GM18505 (cell line): ENCODE data around the gene KAT2B.

ENCODE experiments used
- ATAC-seq: cut with Tn5 transposase; IDR thresholded peaks from one replicate; pipeline ENCODE4 v1.9.1; 2021; ENCODE audit not compliant: unreplicated experiment
- POLR2A ChIP-seq: IDR thresholded peaks from 4 replicates; pipeline ENCODE4 v1.6.1; 2011; ENCODE audit warnings: borderline replicate concordance; ENCODE audit not compliant: insufficient read depth, insufficient read length; ENCODE audit errors: extremely low read depth

The KAT2B gene

GRCh38 chr3:20105513-20106280, 65.5 kb downstream of the KAT2B start:
- TF ChIP-seq POLR2A: no peak
- no peak for ATAC-seq

DNA sequence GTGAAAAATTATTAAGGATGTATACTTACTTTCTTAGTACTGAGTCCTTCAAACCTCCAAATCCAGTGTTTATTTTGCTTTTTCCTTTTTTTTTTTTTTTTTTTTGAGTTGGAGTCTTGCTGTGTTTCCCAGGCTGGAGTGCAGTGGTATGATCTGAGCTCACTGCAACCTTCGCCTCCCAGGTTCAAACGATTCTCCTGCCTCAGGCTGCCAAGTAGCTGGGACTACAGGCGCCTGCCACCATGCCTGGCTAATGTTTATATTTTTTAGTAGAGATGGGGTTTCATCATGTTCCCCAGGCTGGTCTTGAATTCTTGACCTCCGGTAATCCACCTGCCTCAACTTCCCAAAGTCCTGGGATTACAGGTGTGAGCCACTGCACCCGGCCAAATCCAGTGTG, 67.5 kb downstream of the KAT2B start:
- no peak for TF ChIP-seq POLR2A
- ATAC-seq: no peak

- no peak for ATAC-seq
- TF ChIP-seq POLR2A: no peak
Observed at GRCh38 chr3:20108869-20109268, 68.6 kb downstream of the KAT2B start.

DNA sequence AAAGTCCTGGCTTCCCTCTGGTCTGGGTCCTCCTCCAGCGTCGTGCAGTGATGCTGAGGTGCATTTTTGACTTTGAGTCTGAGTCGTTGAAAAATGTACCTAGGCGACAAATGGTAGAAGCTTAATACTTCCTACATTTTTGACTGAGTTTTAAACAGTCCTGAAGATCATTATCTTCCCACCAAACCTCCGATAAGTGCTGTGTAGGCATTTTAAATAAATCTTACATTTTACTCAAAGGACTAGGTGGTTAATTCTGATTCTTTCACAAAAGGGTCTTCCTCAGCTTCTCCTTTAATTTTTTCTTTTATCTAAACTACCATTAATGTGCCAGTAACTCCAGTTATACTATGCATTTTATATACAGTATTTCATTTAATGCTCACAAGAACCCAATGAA, 70.6 kb downstream of the KAT2B start:
- TF ChIP-seq POLR2A: no peak
- ATAC-seq: no peak

GRCh38 chr3:20111836-20112235, 71.6 kb downstream of the KAT2B start:
- ATAC-seq: no peak
- TF ChIP-seq POLR2A: no peak

GRCh38 chr3:20121088-20121487, 80.8 kb downstream of the KAT2B start:
- ATAC-seq: no peak
- no peak for TF ChIP-seq POLR2A

- TF ChIP-seq POLR2A: no peak
- ATAC-seq: no peak
Observed at GRCh38 chr3:20123131-20123652, 82.9 kb downstream of the KAT2B start.

GRCh38 chr3:20125289-20125688, 85.0 kb downstream of the KAT2B start:
- no peak for TF ChIP-seq POLR2A
- ATAC-seq: no peak

GRCh38 chr3:20125897-20126296, 85.7 kb downstream of the KAT2B start:
- TF ChIP-seq POLR2A: no peak
- peak; percentile 99 for ATAC-seq

- ATAC-seq: no peak
- no peak for TF ChIP-seq POLR2A
Observed at GRCh38 chr3:20128358-20128757, 88.1 kb downstream of the KAT2B start.

DNA sequence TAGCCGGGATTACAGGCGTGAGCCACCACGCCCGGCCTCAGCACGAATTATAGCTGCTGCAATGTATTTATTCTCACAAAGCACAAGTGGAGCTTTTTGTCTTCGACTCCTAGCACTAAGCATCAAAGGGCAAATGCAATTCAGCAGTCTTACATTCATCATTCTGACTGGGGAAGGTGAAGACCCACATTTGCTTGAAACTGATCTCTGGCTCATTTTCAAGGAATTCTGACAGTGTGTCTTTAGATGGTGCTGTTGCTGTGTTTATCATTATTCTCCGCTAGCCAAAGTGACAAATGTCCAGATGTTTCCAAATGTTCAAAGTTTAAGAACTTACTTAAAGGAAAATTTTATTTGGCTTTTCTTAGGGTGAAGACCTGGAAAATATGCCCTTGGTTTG, 89.9 kb downstream of the KAT2B start:
- no peak for ATAC-seq
- no peak for TF ChIP-seq POLR2A

DNA sequence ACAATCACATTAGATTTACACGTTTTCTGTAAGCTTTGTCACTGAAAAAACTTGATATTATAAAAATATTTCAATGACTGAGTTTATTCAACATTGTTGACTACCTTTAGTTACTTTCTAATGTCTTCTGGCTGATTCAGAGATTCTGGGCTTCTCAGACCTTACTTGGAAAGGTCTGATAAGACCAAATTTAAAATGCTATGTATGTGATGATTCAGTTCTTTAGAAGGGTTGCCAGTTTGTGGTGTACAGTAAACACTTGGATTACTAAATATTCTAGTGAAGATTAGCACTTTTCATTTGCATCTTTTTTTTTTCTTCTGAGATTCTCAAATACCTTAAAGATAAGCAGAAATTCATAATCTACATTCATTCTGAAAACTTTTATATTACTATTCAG, 96.0 kb downstream of the KAT2B start:
- no peak for TF ChIP-seq POLR2A
- no peak for ATAC-seq

GRCh38 chr3:20137647-20138046, 97.4 kb downstream of the KAT2B start:
- TF ChIP-seq POLR2A: no peak
- no peak for ATAC-seq

DNA sequence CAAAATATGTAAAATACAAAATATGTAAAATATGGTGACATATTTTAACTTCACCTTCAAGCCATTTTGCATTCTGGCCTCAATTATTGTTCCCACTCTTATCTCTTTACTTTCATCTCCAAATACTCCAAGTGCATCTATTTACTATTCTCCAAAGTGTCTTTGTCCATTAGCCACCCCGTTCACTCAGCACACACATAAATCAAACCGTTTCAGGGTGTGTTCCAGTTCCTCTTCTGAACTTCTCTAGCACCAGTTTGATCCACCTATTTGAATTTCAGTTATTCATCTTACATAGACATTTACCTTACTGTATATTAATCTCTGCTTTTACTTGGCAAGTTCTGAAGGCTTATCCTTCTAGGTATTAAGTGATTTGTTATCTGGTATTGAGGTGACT, 100.6 kb downstream of the KAT2B start:
- TF ChIP-seq POLR2A: no peak
- no peak for ATAC-seq
